IPS-NIHi7 (cell line): ENCODE measurements around the gene HIPK2.

Experiments
- DNase-seq: peaks from one replicate; pipeline ENCODE4 v3.0.0; 2012; ENCODE audit warnings: mixed read lengths; ENCODE audit errors: extremely low spot score

The HIPK2 gene

GRCh38 chr7:139783647-139784385 is 6.0 kb upstream of the HIPK2 start:
- DNase-seq = peak; percentile 41

- no peak for DNase-seq
Observed at GRCh38 chr7:139782932-139783331, 5.1 kb upstream of the HIPK2 start.

- DNase-seq = peak; percentile 59
Observed at GRCh38 chr7:139777133-139777891, 486 bp downstream of the HIPK2 start.

- peak; percentile 27 for DNase-seq
Observed at GRCh38 chr7:139776486-139777132, 1.2 kb downstream of the HIPK2 start.

GRCh38 chr7:139775829-139776266 is 1.9 kb downstream of the HIPK2 start:
- peak; percentile 59 for DNase-seq

- DNase-seq = no peak
Observed at GRCh38 chr7:139774376-139774775, 3.4 kb downstream of the HIPK2 start.

- no peak for DNase-seq
Observed at GRCh38 chr7:139773371-139773770, 4.4 kb downstream of the HIPK2 start.

GRCh38 chr7:139772873-139773272 is 4.9 kb downstream of the HIPK2 start:
- no peak for DNase-seq

GRCh38 chr7:139772115-139772514 is 5.7 kb downstream of the HIPK2 start:
- no peak for DNase-seq

- no peak for DNase-seq
Observed at GRCh38 chr7:139771001-139771956, 6.5 kb downstream of the HIPK2 start.

- no peak for DNase-seq
Observed at GRCh38 chr7:139769761-139770160, 8.0 kb downstream of the HIPK2 start.

- no peak for DNase-seq
Observed at GRCh38 chr7:139769066-139769465, 8.7 kb downstream of the HIPK2 start.

- no peak for DNase-seq
Observed at GRCh38 chr7:139768249-139768824, 9.5 kb downstream of the HIPK2 start.

- DNase-seq = no peak
Observed at GRCh38 chr7:139767561-139767982, 10.2 kb downstream of the HIPK2 start.

GRCh38 chr7:139765143-139765542 is 12.7 kb downstream of the HIPK2 start:
- no peak for DNase-seq

GRCh38 chr7:139763330-139763729 is 14.5 kb downstream of the HIPK2 start:
- DNase-seq = no peak

GRCh38 chr7:139762886-139763285 is 14.9 kb downstream of the HIPK2 start:
- no peak for DNase-seq

GRCh38 chr7:139758388-139758787 is 19.4 kb downstream of the HIPK2 start:
- no peak for DNase-seq

- no peak for DNase-seq
Observed at GRCh38 chr7:139757968-139758367, 19.8 kb downstream of the HIPK2 start.

GRCh38 chr7:139753693-139754111 is 24.1 kb downstream of the HIPK2 start:
- DNase-seq = no peak

- peak; percentile 42 for DNase-seq
Observed at GRCh38 chr7:139753081-139753692, 24.6 kb downstream of the HIPK2 start.
